MCF 10A (cell line): ENCODE data around the gene PECR. TPM values are rescaled to one million over a fixed set of nuclear protein-coding genes. Genes with fewer than 3 reads are reported as not detected.

Experiments
- BruUV-seq: library from RNA; stranded (reverse); fragments of 400-500 nt; replicated peaks from 2 replicates; lab custom pipeline; 2021; lab: Mats Ljungman, UMichigan
- CTCF ChIA-PET: fragments of 300-600 bp; sonication (Branson Sonifier 250); formaldehyde crosslinking; extraction: SDS; loops from one replicate; lab custom pipeline; 2021; ENCODE audit warnings: antibody characterized with exemption, inconsistent platforms; lab: Yijun Ruan, JAX
- POLR2A ChIA-PET: fragments of 300-600, 350-650 bp; sonication (Branson Sonifier 250); formaldehyde crosslinking; extraction: SDS; loops from one replicate; lab custom pipeline; 2020; ENCODE audit warnings: antibody characterized with exemption, inconsistent platforms; lab: Yijun Ruan, JAX
- DNase-seq: peaks from one replicate; pipeline ENCODE4 v3.0.0-alpha.2; 2018; ENCODE audit not compliant: unreplicated experiment
- H3K27ac Mint-ChIP-seq: one replicate; pipeline ENCODE4 v1.8.0; 2022; ENCODE audit warnings: mild to moderate bottlenecking, low read depth, mixed read lengths; ENCODE audit not compliant: unreplicated experiment
- H3K27me3 Mint-ChIP-seq: one replicate; pipeline ENCODE4 v1.8.0; 2022; ENCODE audit warnings: mixed read lengths; ENCODE audit not compliant: insufficient read depth, unreplicated experiment
- H3K36me3 Mint-ChIP-seq: one replicate; pipeline ENCODE4 v1.8.0; 2022; ENCODE audit warnings: mild to moderate bottlenecking, moderate library complexity, mixed read lengths; ENCODE audit not compliant: insufficient read depth, unreplicated experiment
- H3K4me1 Mint-ChIP-seq: one replicate; pipeline ENCODE4 v1.8.0; 2022; ENCODE audit warnings: mixed read lengths; ENCODE audit not compliant: insufficient read depth, unreplicated experiment
- H3K4me3 Mint-ChIP-seq: one replicate; pipeline ENCODE4 v1.8.0; 2022; ENCODE audit warnings: mild to moderate bottlenecking, moderate library complexity, mixed read lengths; ENCODE audit not compliant: unreplicated experiment
- H3K9me3 Mint-ChIP-seq: one replicate; pipeline ENCODE4 v1.8.0; 2022; ENCODE audit warnings: mixed read lengths; ENCODE audit not compliant: unreplicated experiment
- intact Hi-C: fragments of 100-400 bp; cut with micrococcal nuclease; formaldehyde crosslinking; loops from 2 replicates; pipeline ENCODE4 v1.14.1; 2022
- total RNA-seq: library from RNA; stranded (reverse); gene quantifications from 2 replicates; pipeline ENCODE4 v1.2.3, GENCODE V29; 2022
- TF ChIP-seq, protein P1 (sequence below): fragments of 200-600 bp; IDR thresholded peaks from one replicate; pipeline ENCODE4 v1.8.0; 2022; ENCODE audit warnings: antibody characterized with exemption, mild to moderate bottlenecking; ENCODE audit not compliant: unreplicated experiment

Gene PECR
- total RNA-seq, 1 experiment from 2014 or later: 8.3 TPM

- no peak for DNase-seq
- no peaks in the 10 kb centered on the region for H3K9me3 Mint-ChIP-seq
- H3K4me3 Mint-ChIP-seq: no peak overlapping the region
- POLR2A ChIA-PET: interaction anchor here (0.5 to 1.1 kb wide), 2 partner anchors 13 to 51 kb away, joined by 3 to 4 read pairs; no protein-coding TSS in a partner anchor
- peaks cover 7% of the 10 kb centered on the region for H3K36me3 Mint-ChIP-seq
- no peaks in the 10 kb centered on the region for H3K27me3 Mint-ChIP-seq
- TF ChIP-seq, protein P1, sequence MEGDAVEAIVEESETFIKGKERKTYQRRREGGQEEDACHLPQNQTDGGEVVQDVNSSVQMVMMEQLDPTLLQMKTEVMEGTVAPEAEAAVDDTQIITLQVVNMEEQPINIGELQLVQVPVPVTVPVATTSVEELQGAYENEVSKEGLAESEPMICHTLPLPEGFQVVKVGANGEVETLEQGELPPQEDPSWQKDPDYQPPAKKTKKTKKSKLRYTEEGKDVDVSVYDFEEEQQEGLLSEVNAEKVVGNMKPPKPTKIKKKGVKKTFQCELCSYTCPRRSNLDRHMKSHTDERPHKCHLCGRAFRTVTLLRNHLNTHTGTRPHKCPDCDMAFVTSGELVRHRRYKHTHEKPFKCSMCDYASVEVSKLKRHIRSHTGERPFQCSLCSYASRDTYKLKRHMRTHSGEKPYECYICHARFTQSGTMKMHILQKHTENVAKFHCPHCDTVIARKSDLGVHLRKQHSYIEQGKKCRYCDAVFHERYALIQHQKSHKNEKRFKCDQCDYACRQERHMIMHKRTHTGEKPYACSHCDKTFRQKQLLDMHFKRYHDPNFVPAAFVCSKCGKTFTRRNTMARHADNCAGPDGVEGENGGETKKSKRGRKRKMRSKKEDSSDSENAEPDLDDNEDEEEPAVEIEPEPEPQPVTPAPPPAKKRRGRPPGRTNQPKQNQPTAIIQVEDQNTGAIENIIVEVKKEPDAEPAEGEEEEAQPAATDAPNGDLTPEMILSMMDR: no peak
- CTCF ChIA-PET: interaction anchor here (0.6 to 7.2 kb wide), 9 partner anchors 9 to 1589 kb away, joined by 3 to 202 read pairs (median 3); no protein-coding TSS in a partner anchor
- H3K4me1 Mint-ChIP-seq: no peaks in the 10 kb centered on the region
- BruUV-seq: no TSS peak
- peak overlapping the region; percentile 76 for H3K27ac Mint-ChIP-seq
- intact Hi-C loops: no loop called here
These were observed 56.8 kb downstream of the PECR start for GRCh38 chr2:216024779-216025336.

DNA sequence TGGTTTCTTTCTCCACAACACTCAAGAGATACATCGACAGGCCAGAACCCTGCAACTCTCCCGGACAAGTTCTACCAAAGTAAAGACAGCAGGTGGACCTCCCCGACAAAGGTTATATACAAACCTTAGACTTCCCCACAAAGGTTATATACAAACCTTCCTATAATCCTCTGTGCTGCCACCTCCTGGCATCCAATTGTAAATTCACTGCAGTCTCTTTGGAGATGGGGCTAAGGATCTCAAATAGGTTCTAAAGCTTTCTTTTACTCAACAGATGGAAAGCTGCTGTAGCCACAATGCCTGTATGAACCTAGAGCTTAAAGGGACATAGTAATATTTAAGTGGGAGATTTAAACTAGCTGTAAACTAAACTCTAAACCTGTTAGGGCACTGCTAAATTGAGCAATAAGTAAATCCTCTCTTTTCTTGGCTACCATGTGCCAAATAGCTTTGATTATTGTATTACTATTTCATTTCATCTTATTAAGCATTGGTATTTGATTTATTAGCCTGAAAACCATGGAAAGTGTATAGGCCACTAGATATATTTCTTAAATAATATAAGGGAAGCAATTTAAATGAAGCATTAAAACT lies 58.5 kb downstream of the PECR start:
- Mint-ChIP-seq H3K9me3 (no peaks in the 10 kb centered on the region), H3K27ac (no peak overlapping the region), H3K36me3 (peaks cover 3% of the 10 kb centered on the region), H3K4me3 (no peak overlapping the region), H3K4me1 (no peaks in the 10 kb centered on the region), H3K27me3 (no peaks in the 10 kb centered on the region)
- ChIA-PET CTCF (interaction anchor here (0.5 to 7.2 kb wide), 37 partner anchors 9 to 1251 kb away, joined by 3 to 202 read pairs (median 5); partner anchors contain the start of genes MREG, PECR and TMEM169), POLR2A (interaction anchor here (0.8 to 1.2 kb wide), 2 partner anchors 9 to 73 kb away, joined by 3 to 5 read pairs; partner anchors contain the start of gene MREG)
- TF ChIP-seq, protein P1: peak; percentile 55
- BruUV-seq: no TSS peak
- peak; percentile 70 for DNase-seq
- intact Hi-C loops: loop anchor here (1.0 kb wide), 1 partner anchor 73 kb away; no protein-coding TSS in a partner anchor

DNA sequence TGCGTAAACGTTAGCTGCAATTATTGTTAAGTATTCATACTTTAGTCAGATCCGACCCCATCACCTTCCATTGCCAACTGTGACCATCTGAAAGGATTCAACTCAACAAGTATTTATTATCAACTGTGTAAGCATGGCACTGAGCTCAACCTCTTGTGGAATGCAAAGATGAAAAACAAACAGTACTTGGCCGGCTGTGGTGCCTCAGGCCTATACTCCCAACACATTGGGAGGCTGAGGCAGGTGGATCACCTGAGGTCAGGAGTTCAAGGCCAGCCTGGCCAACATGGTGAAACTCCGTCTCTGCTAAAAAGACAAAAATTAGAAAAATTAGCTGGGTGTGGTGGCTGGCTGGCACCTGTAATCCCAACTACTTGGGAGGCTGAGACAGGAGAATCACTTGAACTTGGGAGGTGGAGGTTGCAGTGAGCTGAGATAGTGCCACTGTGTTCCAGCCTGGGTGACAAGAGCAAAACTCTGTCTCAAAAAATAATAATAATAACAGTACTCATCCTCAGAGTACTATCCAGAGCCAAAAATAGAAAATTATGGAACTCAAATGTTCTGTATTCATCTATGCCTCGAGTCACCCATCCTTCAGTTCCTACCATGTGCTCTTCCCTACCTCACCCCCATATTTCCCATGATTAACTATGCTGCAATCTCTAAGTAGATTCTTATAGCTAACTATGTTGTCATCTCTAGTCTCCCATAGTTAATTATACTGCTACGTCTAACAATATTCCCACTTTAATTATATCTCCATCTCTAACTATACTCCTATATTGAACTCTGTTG lies 59.6 kb downstream of the PECR start:
- no peaks in the 10 kb centered on the region for H3K9me3 Mint-ChIP-seq
- POLR2A ChIA-PET: interaction anchor here (0.6 to 0.9 kb wide), 2 partner anchors 9 to 884 kb away, joined by 4 read pairs; partner anchors contain the start of gene ABCA12
- CTCF ChIA-PET: interaction anchor here (0.6 to 7.2 kb wide), 22 partner anchors 10 to 1475 kb away, joined by 3 to 202 read pairs (median 5); partner anchors contain the start of genes PECR and TMEM169
- H3K27ac Mint-ChIP-seq: no peak overlapping the region
- H3K36me3 Mint-ChIP-seq: no peaks in the 10 kb centered on the region
- BruUV-seq: no TSS peak
- TF ChIP-seq, protein P1: no peak
- DNase-seq: no peak
- H3K4me3 Mint-ChIP-seq: no peak overlapping the region
- H3K4me1 Mint-ChIP-seq: peaks cover 5% of the 10 kb centered on the region
- no peaks in the 10 kb centered on the region for H3K27me3 Mint-ChIP-seq
- intact Hi-C loops: no loop called here
